Measurements from ENCODE around the gene TBX19.

TBX19 gene

GRCh38 chr1:168243636-168244212 is 37.0 kb upstream of the TBX19 start:
- TF ChIP-seq, protein P1, sequence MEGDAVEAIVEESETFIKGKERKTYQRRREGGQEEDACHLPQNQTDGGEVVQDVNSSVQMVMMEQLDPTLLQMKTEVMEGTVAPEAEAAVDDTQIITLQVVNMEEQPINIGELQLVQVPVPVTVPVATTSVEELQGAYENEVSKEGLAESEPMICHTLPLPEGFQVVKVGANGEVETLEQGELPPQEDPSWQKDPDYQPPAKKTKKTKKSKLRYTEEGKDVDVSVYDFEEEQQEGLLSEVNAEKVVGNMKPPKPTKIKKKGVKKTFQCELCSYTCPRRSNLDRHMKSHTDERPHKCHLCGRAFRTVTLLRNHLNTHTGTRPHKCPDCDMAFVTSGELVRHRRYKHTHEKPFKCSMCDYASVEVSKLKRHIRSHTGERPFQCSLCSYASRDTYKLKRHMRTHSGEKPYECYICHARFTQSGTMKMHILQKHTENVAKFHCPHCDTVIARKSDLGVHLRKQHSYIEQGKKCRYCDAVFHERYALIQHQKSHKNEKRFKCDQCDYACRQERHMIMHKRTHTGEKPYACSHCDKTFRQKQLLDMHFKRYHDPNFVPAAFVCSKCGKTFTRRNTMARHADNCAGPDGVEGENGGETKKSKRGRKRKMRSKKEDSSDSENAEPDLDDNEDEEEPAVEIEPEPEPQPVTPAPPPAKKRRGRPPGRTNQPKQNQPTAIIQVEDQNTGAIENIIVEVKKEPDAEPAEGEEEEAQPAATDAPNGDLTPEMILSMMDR (IDR thresholded peaks at IDR 0.05; ENCODE audit: control insufficient read depth, extremely low read depth, insufficient read depth), result no peak
- H3K4me3 ChIP-seq (ENCODE audit: low read depth, low read length), result no peak overlapping the region
- no peak for DNase-seq (ENCODE audit: low read depth)

GRCh38 chr1:168245042-168245441 is 35.6 kb upstream of the TBX19 start:
- TF ChIP-seq, protein P1 (IDR thresholded peaks at IDR 0.05; ENCODE audit: control insufficient read depth, extremely low read depth, insufficient read depth), result no peak
- DNase-seq (ENCODE audit: low read depth), result no peak
- H3K4me3 ChIP-seq (ENCODE audit: low read depth, low read length), result no peak overlapping the region

DNA sequence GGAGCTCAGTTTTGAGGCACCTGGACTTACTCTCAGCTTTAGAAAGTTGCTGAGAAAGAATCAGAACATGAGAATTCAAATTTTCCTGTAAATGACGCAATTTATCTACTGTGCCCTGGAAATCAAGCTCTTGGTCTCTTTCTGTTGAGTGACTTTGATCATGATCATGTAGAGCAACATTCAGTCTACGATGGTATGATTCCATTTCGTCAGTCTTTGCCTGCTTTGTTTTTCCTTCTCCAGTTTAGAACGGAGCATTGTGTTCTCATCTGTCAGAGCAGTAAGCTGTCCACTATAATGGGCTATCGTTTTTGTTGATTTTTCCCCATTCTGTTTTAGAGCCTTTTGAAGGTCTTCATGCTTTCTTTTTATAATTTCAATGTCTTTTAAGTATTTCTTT is 34.2 kb upstream of the TBX19 start:
- TF ChIP-seq, protein P1 (IDR thresholded peaks at IDR 0.05; ENCODE audit: control insufficient read depth, extremely low read depth, insufficient read depth), result no peak
- no peak for DNase-seq (ENCODE audit: low read depth)
- H3K4me3 ChIP-seq (ENCODE audit: low read depth, low read length), result no peak overlapping the region

DNA sequence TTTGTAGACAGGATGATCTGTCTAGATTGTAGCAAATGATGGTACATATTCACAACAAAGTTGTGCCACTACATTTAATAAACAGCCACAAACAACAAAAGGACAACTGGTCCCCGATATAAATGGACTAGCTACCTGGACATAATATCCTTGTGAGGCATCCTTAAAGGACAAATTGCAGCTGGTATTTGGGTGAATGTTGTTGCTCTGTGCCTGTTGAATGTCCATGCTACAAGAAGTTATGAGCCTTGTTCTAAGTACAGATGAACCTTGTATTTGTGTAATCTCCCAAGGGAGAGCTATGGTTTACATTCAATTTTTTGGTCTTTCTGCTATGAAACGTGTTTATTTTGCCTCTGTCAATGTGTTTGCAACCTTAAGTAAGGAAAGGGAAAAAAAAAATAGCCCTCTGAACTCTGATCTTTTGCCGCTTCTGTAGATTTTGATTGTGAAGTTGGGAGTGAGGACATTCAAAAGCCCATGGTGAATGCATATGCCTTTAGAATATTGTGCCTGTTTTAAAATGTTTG is 28.4 kb upstream of the TBX19 start:
- no peak for DNase-seq (ENCODE audit: low read depth)
- no peak overlapping the region for H3K4me3 ChIP-seq (ENCODE audit: low read depth, low read length)
- TF ChIP-seq, protein P1 (IDR thresholded peaks at IDR 0.05; ENCODE audit: control insufficient read depth, extremely low read depth, insufficient read depth), result no peak

- no peak for DNase-seq (ENCODE audit: low read depth)
- no peak overlapping the region for H3K4me3 ChIP-seq (ENCODE audit: low read depth, low read length)
- TF ChIP-seq, protein P1 (IDR thresholded peaks at IDR 0.05; ENCODE audit: control insufficient read depth, extremely low read depth, insufficient read depth), result no peak
Measured at GRCh38 chr1:168256164-168256563, 24.5 kb upstream of the TBX19 start.

DNA sequence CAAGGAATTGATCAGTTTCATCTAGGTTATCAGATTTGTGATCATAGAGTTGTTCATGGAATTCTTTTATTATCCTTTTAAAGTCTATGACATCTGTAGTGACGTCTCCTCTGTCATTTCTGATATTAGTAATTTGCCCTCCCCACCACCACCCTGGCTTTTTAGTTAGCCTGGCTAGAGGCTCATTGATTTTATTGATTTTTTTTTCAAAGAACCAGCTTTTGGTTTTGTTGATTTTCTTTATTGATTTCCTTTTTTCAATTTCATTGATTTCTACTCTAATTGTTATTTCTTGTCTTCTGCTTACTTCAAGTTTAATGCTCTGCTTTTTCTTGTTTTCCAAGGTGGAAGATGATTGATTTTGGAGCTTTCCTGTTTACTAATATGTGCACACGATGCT is 23.3 kb upstream of the TBX19 start:
- DNase-seq (ENCODE audit: low read depth), result no peak
- TF ChIP-seq, protein P1 (IDR thresholded peaks at IDR 0.05; ENCODE audit: control insufficient read depth, extremely low read depth, insufficient read depth), result no peak

DNA sequence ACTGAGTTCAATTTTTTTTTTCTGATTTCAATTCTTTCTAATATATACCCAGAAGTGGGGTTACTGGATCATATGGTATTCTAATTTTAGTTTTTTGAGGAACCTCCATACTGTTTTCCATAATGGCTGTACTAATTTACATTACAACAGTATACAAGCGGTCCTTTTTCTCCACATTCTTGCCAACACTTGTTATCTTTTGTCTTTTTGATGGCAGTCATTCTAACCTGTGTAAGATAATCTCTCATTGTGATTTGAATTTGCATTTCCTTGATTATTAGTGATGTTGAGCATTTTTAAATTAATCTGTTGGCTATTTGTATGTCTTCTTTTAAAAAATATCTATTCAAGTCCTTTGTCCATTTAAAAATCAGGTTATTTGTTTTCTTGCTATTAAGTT is 21.1 kb upstream of the TBX19 start:
- H3K4me3 ChIP-seq (ENCODE audit: low read depth, low read length), result no peak overlapping the region
- no peak for DNase-seq (ENCODE audit: low read depth)
- TF ChIP-seq, protein P1 (IDR thresholded peaks at IDR 0.05; ENCODE audit: control insufficient read depth, extremely low read depth, insufficient read depth), result no peak

More for the DNA sequence above, 23.3 kb upstream of the TBX19 start:
- H3K4me3 ChIP-seq (ENCODE audit: low read depth, low read length), result no peak overlapping the region
